Right atrium auricular region (tissue), 2 donors: ENCODE measurements around the gene SEPTIN8. TPM values are rescaled to one million over a fixed set of nuclear protein-coding genes. Genes with fewer than 3 reads are reported as not detected.

Experiments used
- DNase-seq: peaks from one replicate; pipeline ENCODE4 v3.0.0-alpha.2; 2019; ENCODE audit warnings: low spot score
- H3K27ac ChIP-seq, 2 donors: fragments of 200-600 bp; sonication (generic); 1 replicate in 1 of 2; 2 replicates in 1 of 2; pipeline ENCODE4 v1.5.1; 2016 to 2019
- H3K27me3 ChIP-seq, 2 donors: fragments of 200-600 bp; sonication (generic); one replicate each; pipeline versions ENCODE4 v1.5.1 to v1.6.0; 2017 to 2019
- H3K36me3 ChIP-seq: fragments of 200-600 bp; sonication (generic); one replicate; pipeline ENCODE4 v1.5.1; 2016
- H3K4me1 ChIP-seq, 2 donors: fragments of 200-600 bp; sonication (generic); one replicate each; pipeline versions ENCODE4 v1.5.1 to v1.6.0; 2017 to 2019
- H3K4me3 ChIP-seq, 2 donors: fragments of 200-600 bp; sonication (generic); 1 replicate in 1 of 2; 2 replicates in 1 of 2; pipeline ENCODE4 v1.5.1; 2017 to 2019; ENCODE audit warnings: mild to moderate bottlenecking in 1 of 2, moderate library complexity in 1 of 2
- H3K9me3 ChIP-seq, 2 donors: fragments of 200-600 bp; sonication (generic); one replicate each; pipeline ENCODE4 v1.5.1; 2019
- total RNA-seq, 2 donors: library from RNA; depleted of rRNA; stranded (reverse); fragments of >200 nt; gene quantifications; one replicate each; pipeline ENCODE4 v1.1.0, GENCODE V29; 2016
- TF ChIP-seq, protein P1 (sequence below), 2 donors: fragments of 200-600 bp; sonication (generic); IDR thresholded peaks; one replicate each; pipeline ENCODE4 v1.5.1; 2019; ENCODE audit warnings: antibody characterized with exemption in 2 of 2

SEPTIN8 gene
- total RNA-seq, 2 donors from 2014 or later, result 21.1 to 24.8 TPM

DNA sequence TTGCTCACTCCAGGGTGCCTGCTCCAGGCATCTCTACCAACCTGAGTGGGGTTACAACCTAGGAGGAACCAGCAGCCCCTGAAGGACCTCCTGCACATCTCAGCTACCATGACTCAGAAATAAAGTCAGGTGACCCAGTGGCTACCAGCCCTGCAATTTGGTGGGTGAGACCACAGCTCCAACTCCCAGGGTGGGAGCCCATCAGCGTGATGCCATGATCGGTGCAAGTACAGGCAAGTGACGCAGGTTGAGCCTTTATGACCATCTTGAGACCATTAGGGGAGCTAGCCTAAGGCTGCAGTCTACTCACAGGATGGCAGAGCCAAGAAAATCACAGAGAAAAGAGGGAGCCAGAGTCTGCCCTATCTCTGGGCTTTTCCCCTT, 8.6 kb downstream of the SEPTIN8 start:
- DNase-seq, result no peak
- no peak overlapping the region for H3K4me3 ChIP-seq
- no peaks in the 10 kb centered on the region for H3K9me3 ChIP-seq
- H3K4me1 ChIP-seq, result peaks cover 0 to 56% of the 10 kb centered on the region in 2 donors
- H3K27me3 ChIP-seq, result no peaks in the 10 kb centered on the region
- H3K36me3 ChIP-seq, result peaks cover 19% of the 10 kb centered on the region
- H3K27ac ChIP-seq, result peak overlapping the region in 1 of 2 donors; percentile 14
- TF ChIP-seq, protein P1, sequence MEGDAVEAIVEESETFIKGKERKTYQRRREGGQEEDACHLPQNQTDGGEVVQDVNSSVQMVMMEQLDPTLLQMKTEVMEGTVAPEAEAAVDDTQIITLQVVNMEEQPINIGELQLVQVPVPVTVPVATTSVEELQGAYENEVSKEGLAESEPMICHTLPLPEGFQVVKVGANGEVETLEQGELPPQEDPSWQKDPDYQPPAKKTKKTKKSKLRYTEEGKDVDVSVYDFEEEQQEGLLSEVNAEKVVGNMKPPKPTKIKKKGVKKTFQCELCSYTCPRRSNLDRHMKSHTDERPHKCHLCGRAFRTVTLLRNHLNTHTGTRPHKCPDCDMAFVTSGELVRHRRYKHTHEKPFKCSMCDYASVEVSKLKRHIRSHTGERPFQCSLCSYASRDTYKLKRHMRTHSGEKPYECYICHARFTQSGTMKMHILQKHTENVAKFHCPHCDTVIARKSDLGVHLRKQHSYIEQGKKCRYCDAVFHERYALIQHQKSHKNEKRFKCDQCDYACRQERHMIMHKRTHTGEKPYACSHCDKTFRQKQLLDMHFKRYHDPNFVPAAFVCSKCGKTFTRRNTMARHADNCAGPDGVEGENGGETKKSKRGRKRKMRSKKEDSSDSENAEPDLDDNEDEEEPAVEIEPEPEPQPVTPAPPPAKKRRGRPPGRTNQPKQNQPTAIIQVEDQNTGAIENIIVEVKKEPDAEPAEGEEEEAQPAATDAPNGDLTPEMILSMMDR (IDR thresholded peaks at IDR 0.05), result no peak

DNA sequence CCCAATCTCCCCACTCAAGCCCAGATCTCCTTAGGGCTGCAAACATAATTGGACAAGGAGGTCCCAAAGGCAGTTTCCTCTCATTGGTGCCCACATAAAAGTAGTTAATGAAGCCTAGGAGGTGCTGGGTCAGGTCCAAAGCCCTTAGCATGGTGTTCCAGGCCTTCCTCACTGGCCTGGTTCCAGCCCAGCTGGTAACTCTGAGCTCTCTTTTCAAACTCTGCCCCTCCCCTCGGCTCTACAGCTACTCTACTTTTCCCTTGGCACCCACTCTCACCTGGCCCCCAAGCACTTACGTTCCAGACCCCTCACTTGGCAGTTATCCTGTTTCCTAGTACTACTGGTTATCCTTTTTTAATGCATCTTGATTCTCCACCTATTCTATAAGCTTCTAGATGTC, 9.9 kb downstream of the SEPTIN8 start:
- H3K36me3 ChIP-seq, result peaks cover 31% of the 10 kb centered on the region
- TF ChIP-seq, protein P1 (IDR thresholded peaks at IDR 0.05), result no peak
- peak overlapping the region in 1 of 2 donors; percentile 13 for H3K27ac ChIP-seq
- no peaks in the 10 kb centered on the region for H3K9me3 ChIP-seq
- no peak for DNase-seq
- H3K4me1 ChIP-seq, result peaks cover 0 to 42% of the 10 kb centered on the region in 2 donors
- no peaks in the 10 kb centered on the region for H3K27me3 ChIP-seq
- H3K4me3 ChIP-seq, result no peak overlapping the region

DNA sequence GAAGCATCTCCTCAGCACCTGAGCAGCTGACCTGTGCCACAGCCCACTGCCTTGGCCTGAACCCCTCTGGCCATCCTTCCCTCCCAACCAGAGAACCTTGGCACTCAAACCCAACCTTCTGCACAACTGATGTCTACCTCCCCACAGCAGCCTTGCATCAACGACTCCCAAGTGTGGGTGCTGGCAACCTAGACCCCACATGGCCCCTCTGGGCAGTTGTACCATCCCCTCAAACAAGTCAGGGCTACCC, 10.3 kb downstream of the SEPTIN8 start:
- TF ChIP-seq, protein P1 (IDR thresholded peaks at IDR 0.05), result no peak
- Histone ChIP-seq H3K27ac (no peak overlapping the region), H3K4me1 (peaks cover 0 to 38% of the 10 kb centered on the region in 2 donors), H3K4me3 (no peak overlapping the region), H3K9me3 (no peaks in the 10 kb centered on the region), H3K36me3 (peaks cover 35% of the 10 kb centered on the region), H3K27me3 (no peaks in the 10 kb centered on the region)
- DNase-seq, result no peak

- H3K36me3 ChIP-seq, result peaks cover 40% of the 10 kb centered on the region
- peaks cover 0 to 33% of the 10 kb centered on the region in 2 donors for H3K4me1 ChIP-seq
- TF ChIP-seq, protein P1 (IDR thresholded peaks at IDR 0.05), result no peak
- no peak for DNase-seq
- H3K4me3 ChIP-seq, result no peak overlapping the region
- no peak overlapping the region for H3K27ac ChIP-seq
- no peaks in the 10 kb centered on the region for H3K9me3 ChIP-seq
- H3K27me3 ChIP-seq, result no peaks in the 10 kb centered on the region
Observed at GRCh38 chr5:132766020-132766805, 10.8 kb downstream of the SEPTIN8 start.

DNA sequence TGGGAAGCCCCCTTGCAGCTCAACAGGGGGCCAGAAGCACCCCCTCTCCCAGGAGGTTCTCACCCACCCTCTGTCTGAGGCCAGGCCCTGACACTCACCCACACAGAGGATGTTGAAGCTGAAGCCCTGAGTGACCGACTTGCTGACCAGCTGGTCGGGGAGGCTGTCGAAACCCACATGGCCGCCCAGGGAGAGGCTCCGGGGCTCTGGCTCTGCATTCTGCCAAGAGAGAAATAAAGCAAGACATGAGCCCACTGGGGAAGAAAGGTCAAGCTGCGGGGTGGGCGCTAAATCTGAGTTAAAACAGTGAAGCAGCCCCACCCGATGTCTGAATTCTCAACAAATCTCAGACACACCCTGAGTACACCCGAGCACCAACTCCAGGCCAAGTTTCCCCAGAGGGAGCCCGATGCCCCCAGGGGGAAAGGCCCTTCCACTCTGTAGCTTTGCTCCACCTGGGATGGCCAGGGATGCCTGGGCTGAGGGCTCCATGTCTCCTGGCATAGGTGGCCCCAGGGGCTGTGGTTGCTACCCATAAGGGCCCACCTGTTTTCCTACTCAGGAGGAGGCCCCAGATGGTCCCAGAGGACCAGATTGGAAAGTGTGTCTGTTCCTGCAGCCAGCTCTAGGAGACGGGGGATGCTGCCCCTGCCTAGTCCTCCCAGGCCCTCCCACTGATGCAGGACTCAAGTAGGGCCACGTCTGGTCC, 11.6 kb downstream of the SEPTIN8 start:
- no peak overlapping the region for H3K4me3 ChIP-seq
- no peak for DNase-seq
- H3K36me3 ChIP-seq, result peaks cover 48% of the 10 kb centered on the region
- H3K27me3 ChIP-seq, result no peaks in the 10 kb centered on the region
- H3K27ac ChIP-seq, result peak overlapping the region in 1 of 2 donors; percentile 24
- TF ChIP-seq, protein P1 (IDR thresholded peaks at IDR 0.05), result no peak
- H3K4me1 ChIP-seq, result peaks cover 0 to 26% of the 10 kb centered on the region in 2 donors
- no peaks in the 10 kb centered on the region for H3K9me3 ChIP-seq
